H1 (cell line): ENCODE measurements around the gene RAVER2. TPM values are rescaled to one million over a fixed set of nuclear protein-coding genes. Genes with fewer than 3 reads are reported as not detected.

Experiments
- CTCF ChIA-PET: fragments of 300-600 bp; sonication (Branson Sonifier 250); formaldehyde crosslinking; loops from one replicate; lab custom pipeline; 2021; ENCODE audit not compliant: partially characterized antibody; lab: Charles Lee
- POLR2A ChIA-PET: fragments of 300-600 bp; sonication (Branson Sonifier 250); formaldehyde crosslinking; loops from one replicate; lab custom pipeline; 2021; ENCODE audit warnings: inconsistent platforms; ENCODE audit not compliant: partially characterized antibody; lab: Charles Lee
- DNase-seq, 2 experiments: peaks; one replicate each; pipeline versions ENCODE4 v3.0.0 to v3.0.0-alpha.2; 2010 to 2022; ENCODE audit warnings: low spot score in 2 of 2, low read depth in 1 of 2, mixed read lengths in 1 of 2
- FAIRE-seq: peaks from 2 replicates; lab custom pipeline; 2011; peaks lifted over from hg19 to GRCh38; lab: Jason Lieb, UNC
- H2AFZ ChIP-seq: 2 replicates; pipeline ENCODE4 v1.8.1; 2012; ENCODE audit warnings: low read length, inconsistent platforms
- H2AK5ac ChIP-seq: 2 replicates; pipeline ENCODE4 v1.6.1; 2013; ENCODE audit warnings: low read depth, low read length
- H2BK120ac ChIP-seq: replicated peaks from 2 replicates; pipeline ENCODE3; 2013; ENCODE audit warnings: low read depth, low read length, inconsistent platforms
- H2BK12ac ChIP-seq: 2 replicates; pipeline ENCODE4 v1.6.1; 2013; ENCODE audit warnings: low read depth, low read length
- H2BK15ac ChIP-seq: 2 replicates; pipeline ENCODE4 v1.6.1; 2013; ENCODE audit warnings: low read length
- H2BK20ac ChIP-seq: 2 replicates; pipeline ENCODE4 v1.6.1; 2013; ENCODE audit warnings: low read length
- H2BK5ac ChIP-seq: 2 replicates; pipeline ENCODE4 v1.6.1; 2013; ENCODE audit warnings: low read depth, low read length
- H3K14ac ChIP-seq: 2 replicates; pipeline ENCODE4 v1.6.1; 2013; ENCODE audit warnings: inconsistent platforms; ENCODE audit not compliant: insufficient read length
- H3K18ac ChIP-seq: 2 replicates; pipeline ENCODE4 v1.6.1; 2013; ENCODE audit warnings: low read length; ENCODE audit errors: extremely low read depth
- H3K23ac ChIP-seq: 2 replicates; pipeline ENCODE4 v1.6.1; 2013; ENCODE audit warnings: inconsistent platforms; ENCODE audit not compliant: insufficient read length
- H3K23me2 ChIP-seq: 2 replicates; pipeline ENCODE4 v1.6.1; 2013; ENCODE audit warnings: low read depth, low read length
- H3K27ac ChIP-seq: 2 replicates; pipeline ENCODE4 v1.6.1; 2011; ENCODE audit warnings: low read depth, low read length, inconsistent platforms
- H3K27me3 ChIP-seq, 4 experiments: replicated peaks in 1 of 4; 1 replicate in 1 of 4; 2 replicates in 3 of 4; pipeline versions ENCODE4 v1.6.1 to v1.8.1; 2011 to 2013; ENCODE audit warnings: low read length in 3 of 4, mild to moderate bottlenecking in 3 of 4, inconsistent platforms in 2 of 4, mixed read lengths in 2 of 4, moderate library complexity in 1 of 4; ENCODE audit not compliant: control insufficient read depth in 3 of 4, insufficient read depth in 3 of 4; ENCODE audit errors: extremely low read depth in 1 of 4
- H3K36me3 ChIP-seq, 4 experiments: 2 replicates each; pipeline versions ENCODE4 v1.6.1 to v1.8.1; 2011 to 2013; ENCODE audit warnings: mild to moderate bottlenecking in 4 of 4, low read length in 3 of 4, moderate library complexity in 2 of 4, control low read depth in 1 of 4, inconsistent platforms in 1 of 4; ENCODE audit not compliant: insufficient read depth in 4 of 4, control insufficient read depth in 2 of 4
- H3K4ac ChIP-seq: replicated peaks from 2 replicates; pipeline ENCODE3; 2013; ENCODE audit warnings: low read length, low read depth, mixed read lengths, inconsistent platforms; ENCODE audit not compliant: insufficient read length
- H3K4me1 ChIP-seq, 4 experiments: replicated peaks in 1 of 4; 1 replicate in 1 of 4; 2 replicates in 3 of 4; pipeline versions ENCODE4 v1.6.1 to v1.8.1; 2011 to 2013; ENCODE audit warnings: low read length in 3 of 4, inconsistent platforms in 2 of 4, mixed read lengths in 1 of 4; ENCODE audit not compliant: insufficient read depth in 4 of 4, control insufficient read depth in 3 of 4
- H3K4me2 ChIP-seq, 2 experiments: 2 replicates each; pipeline versions ENCODE4 v1.6.1 to v1.8.1; 2011 to 2013; ENCODE audit warnings: low read depth in 2 of 2, low read length in 2 of 2, control low read depth in 1 of 2, inconsistent platforms in 1 of 2, mild to moderate bottlenecking in 1 of 2; ENCODE audit not compliant: insufficient read depth in 1 of 2
- H3K4me3 ChIP-seq, 4 experiments: fragments of 200-600, 300-600 bp in 1 of 4; sonication (generic), shearing (Covaris generic), sonication (Bioruptor Twin) in 1 of 4; 2 replicates each; pipeline versions ENCODE4 v1.5.1 to v1.8.1; 2011 to 2016; ENCODE audit warnings: low read length in 4 of 4, low read depth in 3 of 4, control low read depth in 2 of 4, inconsistent platforms in 2 of 4, mild to moderate bottlenecking in 2 of 4, mixed read lengths in 1 of 4, moderate library complexity in 1 of 4; ENCODE audit not compliant: insufficient read depth in 2 of 4; ENCODE audit errors: extremely low read depth in 1 of 4
- H3K56ac ChIP-seq: replicated peaks from 2 replicates; pipeline ENCODE3; 2013; ENCODE audit warnings: low read depth, mild to moderate bottlenecking, mixed read lengths, low read length, inconsistent platforms; ENCODE audit not compliant: insufficient read length
- H3K79me1 ChIP-seq: 2 replicates; pipeline ENCODE4 v1.6.1; 2013; ENCODE audit warnings: low read depth, low read length, control low read depth
- H3K79me2 ChIP-seq, 2 experiments: 2 replicates each; pipeline versions ENCODE4 v1.6.1 to v1.8.1; 2012 to 2013; ENCODE audit warnings: low read length in 2 of 2, mild to moderate bottlenecking in 2 of 2, inconsistent platforms in 1 of 2; ENCODE audit not compliant: insufficient read depth in 2 of 2, control insufficient read depth in 1 of 2
- H3K9ac ChIP-seq, 4 experiments: replicated peaks in 1 of 4; 1 replicate in 1 of 4; 2 replicates in 3 of 4; pipeline versions ENCODE4 v1.6.1 to v1.8.1; 2011 to 2013; ENCODE audit warnings: low read depth in 3 of 4, low read length in 3 of 4, control low read depth in 2 of 4, mild to moderate bottlenecking in 2 of 4, moderate library complexity in 2 of 4, inconsistent platforms in 1 of 4; ENCODE audit errors: extremely low read depth in 1 of 4
- H3K9me3 ChIP-seq, 2 experiments: 2 replicates each; pipeline versions ENCODE4 v1.6.1 to v1.8.1; 2012 to 2013; ENCODE audit warnings: mild to moderate bottlenecking in 2 of 2, moderate library complexity in 2 of 2, control low read depth in 1 of 2, inconsistent platforms in 1 of 2, low read depth in 1 of 2, low read length in 1 of 2, mixed read lengths in 1 of 2; ENCODE audit not compliant: insufficient read depth in 2 of 2
- H4K20me1 ChIP-seq, 2 experiments: replicated peaks in 1 of 2; 2 replicates each; pipeline versions ENCODE3 to v1.8.1; 2011 to 2013; ENCODE audit warnings: inconsistent platforms in 2 of 2, low read length in 2 of 2, mild to moderate bottlenecking in 1 of 2; ENCODE audit not compliant: insufficient read depth in 2 of 2, control insufficient read depth in 1 of 2
- H4K5ac ChIP-seq: 2 replicates; pipeline ENCODE4 v1.6.1; 2013; ENCODE audit warnings: low read length, low read depth, mixed read lengths, inconsistent platforms; ENCODE audit not compliant: insufficient read length
- H4K8ac ChIP-seq: 2 replicates; pipeline ENCODE4 v1.8.0; 2013; ENCODE audit warnings: mild to moderate bottlenecking, moderate library complexity, low read length, inconsistent platforms; ENCODE audit not compliant: insufficient read depth; ENCODE audit errors: extremely low read depth
- H4K91ac ChIP-seq: replicated peaks from 2 replicates; pipeline ENCODE3; 2013; ENCODE audit warnings: low read length, mixed read lengths, inconsistent platforms; ENCODE audit not compliant: insufficient read length
- CBX5 ChIP-seq: fragments of 300-800, 300-1000 bp; sonication (generic); IDR thresholded peaks from 2 replicates; pipeline ENCODE4 v1.7.1; 2016; ENCODE audit warnings: antibody characterized with exemption, low read length, low read depth
- CBX8 ChIP-seq: fragments of 300-800, 300-1000 bp; sonication (generic); IDR thresholded peaks from 2 replicates; pipeline ENCODE4 v1.7.1; 2016; ENCODE audit warnings: low read depth, low read length, borderline replicate concordance
- CHD1 ChIP-seq: IDR thresholded peaks from 2 replicates; pipeline ENCODE4 v1.6.1; 2012; ENCODE audit warnings: low read depth, low read length, improper control_type of control experiment
- EP300 ChIP-seq, 2 experiments: IDR thresholded peaks; 1 replicate in 1 of 2; 2 replicates in 1 of 2; pipeline ENCODE4 v1.6.1; 2011 to 2012; ENCODE audit warnings: low read depth in 2 of 2, low read length in 2 of 2, mild to moderate bottlenecking in 2 of 2, borderline replicate concordance in 1 of 2, inconsistent platforms in 1 of 2, moderate library complexity in 1 of 2
- JUN ChIP-seq: IDR thresholded peaks from 2 replicates; pipeline ENCODE4 v1.6.1; 2011; ENCODE audit warnings: low read depth, mild to moderate bottlenecking, improper control_type of control experiment, low read length
- PHF8 ChIP-seq: fragments of 200-600 bp; sonication (generic); conservative IDR thresholded peaks from 2 replicates; pipeline ENCODE4 v1.7.1; 2012; ENCODE audit warnings: low read depth, mild to moderate bottlenecking, inconsistent platforms, low read length, moderate library complexity
- POLR2A ChIP-seq, 2 experiments: IDR thresholded peaks; 1 replicate in 1 of 2; 2 replicates in 1 of 2; pipeline ENCODE4 v1.6.1; 2011; ENCODE audit warnings: low read depth in 2 of 2, low read length in 2 of 2, mild to moderate bottlenecking in 2 of 2; ENCODE audit errors: control extremely low read depth in 1 of 2
- RAD21 ChIP-seq, 2 experiments: IDR thresholded peaks in 1 of 2; conservative IDR thresholded peaks in 1 of 2; 2 replicates each; pipeline ENCODE4 v1.6.1; 2011; ENCODE audit warnings: low read depth in 2 of 2, low read length in 2 of 2, improper control_type of control experiment in 1 of 2, inconsistent platforms in 1 of 2, mild to moderate bottlenecking in 1 of 2, moderate library complexity in 1 of 2
- SP2 ChIP-seq: IDR thresholded peaks from 2 replicates; pipeline ENCODE4 v1.6.1; 2012; ENCODE audit warnings: mild to moderate bottlenecking, low read length, inconsistent platforms
- TAF1 ChIP-seq: IDR thresholded peaks from 2 replicates; pipeline ENCODE4 v1.6.1; 2011; ENCODE audit warnings: mild to moderate bottlenecking, low read depth, low read length
- TEAD4 ChIP-seq: IDR thresholded peaks from 2 replicates; pipeline ENCODE4 v1.6.1; 2012; ENCODE audit warnings: low read depth, low read length, inconsistent platforms, mixed read lengths
- YY1 ChIP-seq: IDR thresholded peaks from 2 replicates; pipeline ENCODE4 v1.6.1; 2011; ENCODE audit warnings: low read depth, mild to moderate bottlenecking, low read length
- WGBS, 2 experiments: shearing (Covaris generic) in 1 of 2; methylation state at CpG; one replicate each; pipeline versions ENCODE4 v1.1.6 to v1.1.7; 2013 to 2015; ENCODE audit warnings: low lambda C conversion rate in 2 of 2, mixed read lengths in 2 of 2, inconsistent platforms in 1 of 2, low coverage in 1 of 2, missing lambda C conversion rate in 1 of 2; ENCODE audit not compliant: insufficient replicate concordance in 2 of 2, insufficient coverage in 1 of 2, insufficient read length in 1 of 2; ENCODE audit errors: extremely low coverage in 1 of 2, missing lambda C conversion rate in 1 of 2; 5-methylcytosine and 5-hydroxymethylcytosine counted together
- polyA plus RNA-seq, 7 experiments: library from polyadenylated mRNA; depleted of rRNA in 3 of 7; stranded (reverse) in 5 of 7; unstranded in 2 of 7; fragments of >200 nt in 5 of 7; fragments of 200-250 nt in 2 of 7; gene quantifications; 1 replicate in 5 of 7; 2 replicates in 1 of 7; 4 replicates in 1 of 7; pipeline versions ENCODE4 v1.2.1 to v1.2.3, GENCODE V29; 2011 to 2013; ENCODE audit warnings: missing spikeins in 2 of 7, mixed read lengths in 2 of 7
- total RNA-seq: library from RNA; stranded (reverse); fragmentation: NEBNext Ultra II Directional; extraction: Animal tissue kit (Norgen Biotek cat#: 25700); gene quantifications from 2 replicates; pipeline ENCODE4 v1.2.1, GENCODE V29; 2021
- TF ChIP-seq, protein P1 (sequence below): IDR thresholded peaks from 2 replicates; pipeline ENCODE4 v1.6.1; 2012; ENCODE audit warnings: low read length, inconsistent platforms

Gene RAVER2
- total and polyA plus RNA-seq, 2 of the 8 experiments (the other 6 are each of a cell fraction or from before 2014, with no cell fraction given) = 10.5 to 19.5 TPM

DNA sequence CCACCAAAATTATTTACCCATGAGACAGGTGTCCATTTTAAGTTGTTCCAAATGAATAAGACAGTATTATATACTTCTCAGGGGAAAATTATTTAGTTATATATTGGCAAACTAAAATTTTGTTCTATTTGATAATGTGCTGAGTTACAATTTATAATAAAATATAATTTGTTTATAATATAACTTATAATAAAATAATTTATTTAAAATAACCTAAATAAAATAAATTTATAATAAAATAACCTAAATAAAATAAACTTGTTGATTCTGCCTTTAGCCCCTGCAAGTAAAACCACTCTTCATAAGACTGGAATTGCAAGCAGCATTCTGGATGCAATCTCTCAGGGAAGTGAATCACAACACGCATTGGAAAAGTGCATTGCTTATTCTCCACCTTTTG is 69.6 kb downstream of the RAVER2 start:
- Histone ChIP-seq H3K27ac (no peak overlapping the region), H3K9me3 (0 out of 4 replicates have a peak, but pooled peaks cover 0 to 2% of the 10 kb centered on the region in 2 experiments), H4K20me1 (no peaks in the 10 kb centered on the region), H3K27me3 (no peaks in the 10 kb centered on the region), H3K56ac (no peak overlapping the region), H2BK5ac (no peak overlapping the region), H3K18ac (no peak overlapping the region), H2AFZ (no peak overlapping the region), H3K4ac (no peak overlapping the region), H2BK15ac (no peak overlapping the region), H2BK20ac (no peak overlapping the region), H4K91ac (no peak overlapping the region), H3K9ac (no peak overlapping the region), H4K8ac (no peak overlapping the region), H3K23ac (no peak overlapping the region), H2BK12ac (no peak overlapping the region), H3K79me2 (no peaks in the 10 kb centered on the region), H2AK5ac (no peak overlapping the region), H3K36me3 (peaks cover 0 to 4% (median 1%) of the 10 kb centered on the region in 4 experiments; a peak in 2 of 8 replicates), H3K4me1 (no peaks in the 10 kb centered on the region), H3K79me1 (no peaks in the 10 kb centered on the region), H4K5ac (no peak overlapping the region), H3K14ac (no peak overlapping the region), H3K4me2 (no peak overlapping the region), H3K23me2 (no peaks in the 10 kb centered on the region), H3K4me3 (no peak overlapping the region), H2BK120ac (no peak overlapping the region)
- ChIA-PET CTCF (no interaction called here), POLR2A (no interaction called here)
- DNase-seq (no peak), FAIRE-seq (no peak)
- 100% methylated on average over 1 of the region's 1 CpG; no CpG with 5 or more reads in 1 of the 2 experiments for WGBS, 2 experiments
- TF ChIP-seq TAF1 (no peak), EP300 (IDR thresholded peaks at IDR 0.05; ENCODE audit: borderline replicate concordance in 1 of 2, low read depth in 2 of 2, low read length in 2 of 2) (no peak), TEAD4 (no peak), CBX5 (no peak), SP2 (no peak), CBX8 (no peak), CHD1 (no peak), YY1 (no peak), JUN (no peak), POLR2A (IDR thresholded peaks at IDR 0.05; ENCODE audit: control extremely low read depth in 1 of 2, low read depth in 2 of 2, low read length in 2 of 2) (no peak), RAD21 (IDR thresholded peaks at IDR 0.05 in 1 of 2, conservative IDR thresholded peaks at IDR 0.05 in 1 of 2; ENCODE audit: low read depth in 2 of 2, low read length in 2 of 2) (no peak), PHF8 (no peak)
- TF ChIP-seq, protein P1, sequence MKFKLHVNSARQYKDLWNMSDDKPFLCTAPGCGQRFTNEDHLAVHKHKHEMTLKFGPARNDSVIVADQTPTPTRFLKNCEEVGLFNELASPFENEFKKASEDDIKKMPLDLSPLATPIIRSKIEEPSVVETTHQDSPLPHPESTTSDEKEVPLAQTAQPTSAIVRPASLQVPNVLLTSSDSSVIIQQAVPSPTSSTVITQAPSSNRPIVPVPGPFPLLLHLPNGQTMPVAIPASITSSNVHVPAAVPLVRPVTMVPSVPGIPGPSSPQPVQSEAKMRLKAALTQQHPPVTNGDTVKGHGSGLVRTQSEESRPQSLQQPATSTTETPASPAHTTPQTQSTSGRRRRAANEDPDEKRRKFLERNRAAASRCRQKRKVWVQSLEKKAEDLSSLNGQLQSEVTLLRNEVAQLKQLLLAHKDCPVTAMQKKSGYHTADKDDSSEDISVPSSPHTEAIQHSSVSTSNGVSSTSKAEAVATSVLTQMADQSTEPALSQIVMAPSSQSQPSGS = no peak
